SJCRH30 (cell line): ENCODE measurements around the gene LNX1. TPM values are rescaled to one million over a fixed set of nuclear protein-coding genes. Genes with fewer than 3 reads are reported as not detected.
"Not testable (repeated sequence)": the region's sequence is repeated elsewhere in the genome, so short reads cannot be mapped to it uniquely, and the experiment has no call there.

ENCODE experiments used
- DNase-seq, 2 experiments: peaks; one replicate each; pipeline ENCODE4 v3.0.0-alpha.2; 2015 to 2020
- H3K27ac ChIP-seq: fragments of 250-450 bp; sonication (Bioruptor Pico); 2 replicates; pipeline ENCODE4 v1.5.1; 2020; ENCODE audit warnings: mild to moderate bottlenecking, moderate library complexity
- H3K27me3 ChIP-seq: fragments of 250-450 bp; sonication (Bioruptor Pico); 2 replicates; pipeline ENCODE4 v1.5.1; 2020; ENCODE audit warnings: mild to moderate bottlenecking, moderate library complexity
- H3K36me3 ChIP-seq: fragments of 250-450 bp; sonication (Bioruptor Pico); 2 replicates; pipeline ENCODE4 v1.5.1; 2020; ENCODE audit warnings: mild to moderate bottlenecking, moderate library complexity
- H3K4me1 ChIP-seq: fragments of 250-450 bp; sonication (Bioruptor Pico); 2 replicates; pipeline ENCODE4 v1.5.1; 2020; ENCODE audit warnings: mild to moderate bottlenecking, moderate library complexity
- H3K4me3 ChIP-seq: fragments of 250-450 bp; sonication (Bioruptor Pico); 2 replicates; pipeline ENCODE4 v1.5.1; 2020; ENCODE audit warnings: mild to moderate bottlenecking, moderate library complexity
- H3K9me3 ChIP-seq: fragments of 250-450 bp; sonication (Bioruptor Pico); replicated peaks from 2 replicates; pipeline ENCODE4 v1.5.1; 2020; ENCODE audit warnings: mild to moderate bottlenecking, moderate library complexity
- total RNA-seq: library from RNA; depleted of rRNA; stranded (reverse); fragments of >200 nt; shearing (Covaris generic); gene quantifications from 2 replicates; pipeline ENCODE4 v1.2.3, GENCODE V29; 2014

The LNX1 gene
- total RNA-seq, 1 experiment from 2014 or later = 3.4 TPM

DNA sequence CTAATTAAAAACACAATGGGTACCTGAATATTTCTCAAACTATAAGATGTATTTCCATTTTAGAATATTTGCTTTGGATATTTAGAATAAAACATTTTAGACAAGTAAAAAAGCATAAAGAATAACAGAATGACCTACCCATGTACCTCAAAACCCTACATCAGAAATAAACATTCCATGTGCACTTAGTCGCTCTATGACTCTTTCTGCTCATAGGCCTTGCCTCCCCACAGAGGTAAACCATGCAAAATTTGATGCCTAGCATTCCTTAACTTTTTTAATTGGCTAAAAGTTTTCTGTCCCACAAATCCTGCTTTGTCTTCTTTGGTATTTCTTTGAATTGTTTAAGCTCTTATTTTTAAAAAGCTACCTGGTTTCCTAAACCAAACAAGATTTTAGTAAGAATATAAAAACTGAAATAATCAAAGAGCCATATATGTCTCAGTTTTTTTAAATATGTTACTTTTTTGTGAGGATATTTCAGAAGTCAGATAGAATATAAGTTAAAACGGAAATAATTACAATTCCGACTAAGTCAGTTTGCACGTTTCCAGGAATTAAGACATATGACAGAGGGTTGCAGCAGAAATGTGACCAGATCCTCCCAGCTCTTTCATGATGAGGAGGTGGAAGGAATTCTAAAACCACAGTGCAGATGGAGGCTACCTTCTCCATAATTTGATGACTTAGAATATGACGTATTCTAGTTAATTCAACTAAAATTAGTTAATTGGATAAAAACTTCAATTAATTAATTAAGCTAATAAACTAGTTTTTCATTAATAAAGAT is 111.4 kb downstream of the LNX1 start:
- H3K27me3 ChIP-seq = no peaks in the 10 kb centered on the region
- no peak overlapping the region for H3K4me3 ChIP-seq
- no peak overlapping the region; the same call in 1 of the 2 replicates for H3K27ac ChIP-seq
- H3K9me3 ChIP-seq = no peaks in the 10 kb centered on the region
- H3K36me3 ChIP-seq = no peaks in the 10 kb centered on the region
- no peaks in the 10 kb centered on the region for H3K4me1 ChIP-seq
- DNase-seq = no peak

DNA sequence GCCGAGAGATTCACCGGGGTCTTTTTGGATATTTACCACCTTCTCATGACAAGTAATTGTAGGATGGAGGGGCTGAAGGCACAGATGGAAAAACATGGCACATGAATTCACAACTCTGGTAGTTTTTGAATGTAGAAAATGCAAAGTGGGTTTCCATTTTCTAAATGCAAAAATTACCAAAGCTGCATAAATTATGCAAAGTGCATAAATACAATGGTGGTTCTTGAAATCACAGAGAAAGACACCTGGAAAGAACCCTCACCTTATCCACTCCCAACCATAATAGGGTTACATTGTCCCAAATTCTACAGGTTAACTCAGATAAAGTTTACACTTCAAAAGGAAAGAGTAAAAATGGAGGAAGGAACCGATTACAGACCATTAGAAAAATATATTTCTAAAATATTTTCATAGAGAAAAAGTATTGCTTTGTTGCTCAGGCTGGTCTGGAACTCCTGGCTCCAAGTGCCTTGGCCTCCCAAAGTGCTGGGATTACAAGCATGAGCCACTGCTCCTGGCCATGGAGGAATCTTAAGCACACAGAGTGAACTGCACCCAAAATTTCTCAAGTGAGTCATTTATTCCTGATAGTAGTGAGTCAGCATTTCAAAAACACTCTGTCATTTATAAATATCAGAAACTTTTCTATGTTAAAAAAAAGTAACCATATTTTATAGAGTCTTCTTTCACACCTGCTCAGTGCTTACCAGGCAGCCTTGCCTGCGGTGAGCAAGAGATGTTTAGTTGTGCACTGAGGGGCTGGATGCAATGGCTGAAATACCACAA is 112.4 kb downstream of the LNX1 start:
- no peaks in the 10 kb centered on the region for H3K4me1 ChIP-seq
- H3K36me3 ChIP-seq = no peaks in the 10 kb centered on the region
- no peak overlapping the region for H3K4me3 ChIP-seq
- H3K27ac ChIP-seq = no peak overlapping the region; the same call in 1 of the 2 replicates
- no peaks in the 10 kb centered on the region for H3K27me3 ChIP-seq
- H3K9me3 ChIP-seq = no peaks in the 10 kb centered on the region
- no peak for DNase-seq

DNA sequence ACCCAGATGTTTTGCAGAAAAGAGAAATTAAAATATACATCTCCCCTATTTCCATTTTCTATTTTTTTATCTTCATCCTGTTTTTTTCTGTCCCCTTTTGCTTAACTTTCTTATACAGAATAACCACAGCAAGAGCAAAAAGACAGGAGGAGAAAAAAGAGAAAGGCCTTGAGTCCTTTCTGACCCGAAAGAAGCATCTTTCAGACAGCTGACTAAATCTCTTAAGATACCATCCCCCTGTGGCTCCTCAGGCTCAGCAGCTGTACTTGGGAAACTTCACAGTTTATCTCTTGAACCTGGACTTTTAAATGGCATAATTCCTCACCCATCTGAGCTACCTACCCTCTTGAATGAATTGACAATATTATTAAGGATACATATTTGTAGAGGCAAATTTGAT is 113.7 kb downstream of the LNX1 start:
- Histone ChIP-seq H3K9me3 (no peaks in the 10 kb centered on the region), H3K4me1 (no peaks in the 10 kb centered on the region), H3K27ac (no peak overlapping the region), H3K36me3 (no peaks in the 10 kb centered on the region), H3K27me3 (no peaks in the 10 kb centered on the region), H3K4me3 (no peak overlapping the region)
- DNase-seq = no peak

DNA sequence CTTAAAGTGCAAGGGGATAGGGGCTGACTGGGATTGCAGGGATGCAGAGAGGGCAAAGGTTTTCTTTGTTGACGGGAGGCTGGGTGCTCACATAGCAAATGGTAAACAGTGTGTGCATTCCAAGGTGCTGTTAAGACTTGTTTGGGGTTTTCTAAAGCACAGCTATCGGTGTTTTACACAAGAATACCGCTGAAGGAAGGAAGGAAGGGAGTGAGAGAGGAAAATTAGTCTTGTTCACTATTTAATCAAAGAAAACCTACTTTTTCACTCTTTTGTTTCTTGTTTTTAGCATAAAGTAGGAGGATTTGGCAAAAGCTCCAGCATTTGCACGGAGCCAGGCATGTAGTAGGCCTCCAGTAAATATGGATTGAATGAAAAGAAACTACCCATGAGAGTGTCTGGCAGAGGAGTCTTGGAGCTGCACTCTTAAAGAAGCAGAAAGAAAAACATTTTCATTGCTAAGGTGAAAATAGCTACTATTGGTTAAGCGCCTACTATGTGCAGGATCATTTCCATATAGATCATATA is 114.2 kb downstream of the LNX1 start:
- Histone ChIP-seq H3K27ac (no peak overlapping the region), H3K36me3 (no peaks in the 10 kb centered on the region), H3K9me3 (no peaks in the 10 kb centered on the region), H3K4me3 (no peak overlapping the region), H3K27me3 (no peaks in the 10 kb centered on the region), H3K4me1 (no peaks in the 10 kb centered on the region)
- no peak for DNase-seq

DNA sequence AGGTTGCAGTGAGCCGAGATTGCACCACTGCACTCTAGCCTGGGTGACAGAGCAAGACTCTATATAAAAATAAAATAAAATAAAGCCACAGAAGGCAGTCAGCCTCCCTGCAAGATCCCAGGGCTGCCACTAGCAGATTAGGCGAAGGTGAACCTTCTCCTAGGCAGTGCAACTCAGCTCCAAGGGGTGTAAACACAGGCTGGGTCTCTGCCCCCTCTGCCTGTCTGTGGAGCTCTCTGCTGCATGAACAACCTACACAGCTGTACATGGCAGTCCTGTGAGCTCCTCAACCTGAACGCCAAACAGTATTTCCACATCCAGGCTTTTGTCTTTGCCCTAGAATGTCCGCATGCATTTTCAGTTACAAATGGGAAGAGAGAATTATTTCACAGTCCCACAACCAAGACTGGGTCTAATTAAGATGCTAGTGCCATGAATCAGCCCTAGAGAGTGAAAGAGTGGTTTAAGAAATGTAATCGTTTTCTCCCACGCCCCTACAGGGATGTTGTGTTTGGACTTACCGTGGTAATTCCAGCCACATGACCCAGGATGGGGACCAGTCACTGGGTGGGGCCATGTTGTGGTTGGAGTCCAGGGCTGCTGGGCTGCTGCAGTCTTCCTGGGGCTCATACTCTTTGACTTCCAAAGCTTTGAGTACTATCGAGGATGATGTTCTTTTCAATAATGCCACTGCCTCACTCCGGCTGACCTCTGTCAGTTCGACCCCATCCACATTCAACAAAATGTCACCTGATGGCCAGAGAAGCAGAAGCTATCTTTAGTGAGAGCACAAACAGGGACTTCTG is 114.9 kb downstream of the LNX1 start:
- Histone ChIP-seq H3K36me3 (no peaks in the 10 kb centered on the region), H3K27me3 (no peaks in the 10 kb centered on the region), H3K4me3 (no peak overlapping the region), H3K27ac (no peak overlapping the region), H3K9me3 (peaks cover 6% of the 10 kb centered on the region; the same call in 1 of the 2 replicates), H3K4me1 (no peaks in the 10 kb centered on the region)
- peak; percentile 25 to 28 for DNase-seq

DNA sequence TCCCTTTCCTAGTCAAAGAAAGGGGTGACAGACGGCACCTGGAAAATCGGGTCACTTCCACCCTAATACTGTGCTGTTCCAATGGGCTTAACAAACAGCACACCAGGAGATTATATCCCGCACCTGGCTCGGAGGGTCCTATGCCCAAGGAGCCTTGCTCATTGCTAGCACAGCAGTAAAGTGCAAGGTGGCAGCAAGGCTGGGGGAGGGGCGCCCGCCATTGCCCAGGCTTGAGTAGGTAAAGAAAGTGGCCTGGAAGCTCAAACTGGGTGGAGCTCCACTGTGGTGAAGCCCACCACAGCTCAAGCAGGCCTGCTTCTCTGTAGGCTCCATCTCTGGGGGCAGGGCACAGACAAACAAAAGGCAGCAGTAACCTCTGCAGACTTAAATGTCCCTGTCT is 124.7 kb downstream of the LNX1 start:
- not testable (repeated sequence) for H3K27me3 ChIP-seq, H3K27ac ChIP-seq, H3K4me3 ChIP-seq, H3K9me3 ChIP-seq, DNase-seq
- H3K4me1 ChIP-seq = peaks cover 18% of the 10 kb centered on the region
- peaks cover 13% of the 10 kb centered on the region for H3K36me3 ChIP-seq

DNA sequence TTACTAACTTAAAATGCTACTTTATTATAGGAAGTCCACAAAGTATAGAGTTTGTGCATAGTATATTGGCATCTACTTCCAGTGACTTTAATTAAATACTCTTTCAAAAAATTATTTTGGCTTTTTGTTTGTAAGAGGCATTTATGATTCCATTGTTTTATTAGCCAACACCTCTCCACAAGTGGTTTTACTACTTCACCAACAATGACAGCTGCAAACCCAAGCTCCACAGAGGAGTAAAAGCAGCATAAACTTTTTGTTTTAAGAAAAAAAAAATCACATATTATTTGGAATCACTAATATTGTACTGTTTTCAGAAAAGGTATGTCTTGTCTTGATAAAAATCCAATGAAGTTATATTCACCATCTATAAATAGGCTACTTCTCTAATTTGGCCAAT is 125.4 kb downstream of the LNX1 start:
- H3K27me3 ChIP-seq = no peaks in the 10 kb centered on the region
- peaks cover 20% of the 10 kb centered on the region for H3K36me3 ChIP-seq
- peak in 1 of 2 experiments; percentile 28 for DNase-seq
- H3K4me3 ChIP-seq = no peak overlapping the region
- no peak overlapping the region for H3K27ac ChIP-seq
- H3K4me1 ChIP-seq = peaks cover 18% of the 10 kb centered on the region
- H3K9me3 ChIP-seq = peaks cover 5% of the 10 kb centered on the region; the same call in 1 of the 2 replicates

DNA sequence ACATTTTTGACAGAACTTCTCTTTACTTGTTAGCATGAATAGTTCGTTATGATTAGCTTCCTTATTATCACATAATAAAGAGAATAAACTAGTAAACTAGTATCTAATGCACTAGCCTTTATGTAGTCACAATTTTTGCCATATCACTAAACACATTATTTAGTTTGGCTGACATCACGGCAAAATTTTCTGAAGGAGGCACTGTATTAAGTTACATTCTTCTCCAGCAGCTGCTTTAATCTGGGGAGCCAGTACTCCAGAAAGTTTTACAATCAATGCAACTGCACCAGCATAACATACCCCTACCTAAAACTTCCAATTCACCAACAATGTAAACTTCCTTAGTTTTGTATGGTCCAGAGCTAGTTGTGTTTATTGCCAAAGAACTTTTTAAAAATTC is 126.0 kb downstream of the LNX1 start:
- Histone ChIP-seq H3K4me1 (peaks cover 18% of the 10 kb centered on the region), H3K27ac (no peak overlapping the region), H3K4me3 (no peak overlapping the region), H3K9me3 (peaks cover 5% of the 10 kb centered on the region; the same call in 1 of the 2 replicates), H3K36me3 (peaks cover 25% of the 10 kb centered on the region), H3K27me3 (no peaks in the 10 kb centered on the region)
- DNase-seq = peak; percentile 35 to 75

DNA sequence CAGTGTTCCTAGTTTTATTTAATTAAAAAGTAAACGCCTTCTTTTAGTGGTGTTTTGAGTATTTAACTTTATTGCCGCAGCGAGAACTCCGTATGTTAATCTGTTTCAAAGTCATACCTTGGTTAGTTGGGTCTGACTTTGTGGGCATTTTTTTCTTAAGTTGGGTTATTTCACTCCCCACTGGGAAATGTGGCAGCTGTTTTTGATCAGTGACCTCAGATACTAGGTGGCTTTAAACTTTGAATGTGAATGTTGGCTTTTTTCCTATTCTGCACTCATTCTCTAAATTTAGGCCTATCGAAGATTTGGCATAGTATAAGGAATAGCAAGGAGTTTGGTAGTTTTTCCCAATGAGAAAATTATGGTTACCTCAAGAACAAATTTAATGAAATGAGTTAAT is 127.9 kb downstream of the LNX1 start:
- peak in 1 of 2 experiments; percentile 17 for DNase-seq
- H3K4me1 ChIP-seq = peaks cover 18% of the 10 kb centered on the region
- no peak overlapping the region for H3K4me3 ChIP-seq
- H3K27me3 ChIP-seq = no peaks in the 10 kb centered on the region
- peaks cover 42% of the 10 kb centered on the region for H3K36me3 ChIP-seq
- H3K27ac ChIP-seq = no peak overlapping the region
- H3K9me3 ChIP-seq = peaks cover 5% of the 10 kb centered on the region; the same call in 1 of the 2 replicates

DNA sequence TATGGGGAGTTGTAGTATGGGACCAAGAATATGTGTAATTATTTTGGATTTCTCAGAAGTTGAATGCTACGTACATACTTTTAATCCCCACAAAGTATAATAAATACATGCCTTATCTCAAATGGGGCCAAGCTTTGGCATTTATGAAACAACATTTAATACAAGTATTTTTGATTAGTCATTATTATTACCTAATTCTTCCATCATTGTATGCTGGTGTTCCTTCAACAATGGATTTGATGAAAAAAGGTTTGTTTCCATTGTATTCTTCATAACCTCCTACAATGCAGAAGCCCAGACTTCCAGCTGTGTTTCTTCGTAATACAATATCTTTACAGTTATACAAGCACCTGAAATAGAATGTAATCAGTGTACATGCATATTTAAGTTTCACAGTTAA is 130.0 kb downstream of the LNX1 start:
- Histone ChIP-seq H3K4me3 (no peak overlapping the region), H3K27me3 (no peaks in the 10 kb centered on the region), H3K36me3 (peaks cover 59% of the 10 kb centered on the region), H3K9me3 (peaks cover 5% of the 10 kb centered on the region; the same call in 1 of the 2 replicates), H3K4me1 (peaks cover 18% of the 10 kb centered on the region), H3K27ac (no peak overlapping the region)
- no peak for DNase-seq

DNA sequence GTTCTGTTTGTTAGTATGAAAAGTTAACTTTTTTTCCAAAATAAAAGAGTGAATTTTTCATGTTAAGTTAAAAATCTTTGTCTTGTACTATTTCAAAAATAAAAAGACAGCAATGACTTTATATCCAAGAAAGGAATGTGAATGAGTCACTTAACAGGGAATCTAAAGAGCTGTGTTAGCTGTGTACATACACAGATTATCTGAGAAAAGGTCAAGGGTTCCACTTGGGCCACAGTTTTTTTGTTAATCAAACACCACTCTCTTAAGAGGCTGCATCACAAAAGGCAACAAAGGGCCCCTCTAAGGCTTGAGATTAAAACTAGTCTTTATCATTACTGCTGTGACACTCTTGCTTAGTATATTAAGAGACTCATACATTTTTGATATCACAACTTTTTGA is 131.7 kb downstream of the LNX1 start:
- Histone ChIP-seq H3K4me3 (no peak overlapping the region), H3K36me3 (peaks cover 73% of the 10 kb centered on the region), H3K27me3 (no peaks in the 10 kb centered on the region), H3K4me1 (peaks cover 1% of the 10 kb centered on the region), H3K27ac (no peak overlapping the region), H3K9me3 (no peaks in the 10 kb centered on the region)
- no peak for DNase-seq

DNA sequence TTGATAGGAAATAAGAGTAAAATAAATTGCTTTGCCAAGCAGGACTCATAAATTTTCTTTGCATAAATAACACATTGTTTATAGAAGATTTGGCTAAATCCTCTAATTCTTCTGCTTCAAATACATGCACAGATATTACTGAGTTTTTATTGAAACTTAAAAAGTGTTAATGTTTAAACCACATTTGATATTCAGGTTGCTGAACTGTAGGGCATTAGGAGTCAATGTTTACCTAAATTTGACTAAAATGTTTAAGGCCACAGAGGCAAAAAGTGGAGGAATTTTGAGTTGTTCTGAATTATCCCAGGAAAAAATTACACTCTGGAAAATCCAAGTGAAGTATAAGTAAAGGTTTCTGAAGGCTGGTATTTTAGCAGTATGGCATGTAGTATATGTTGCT is 135.1 kb downstream of the LNX1 start:
- Histone ChIP-seq H3K4me3 (no peak overlapping the region), H3K27ac (no peak overlapping the region), H3K27me3 (no peaks in the 10 kb centered on the region), H3K9me3 (no peaks in the 10 kb centered on the region), H3K36me3 (peaks cover 86% of the 10 kb centered on the region), H3K4me1 (no peaks in the 10 kb centered on the region)
- DNase-seq = no peak

DNA sequence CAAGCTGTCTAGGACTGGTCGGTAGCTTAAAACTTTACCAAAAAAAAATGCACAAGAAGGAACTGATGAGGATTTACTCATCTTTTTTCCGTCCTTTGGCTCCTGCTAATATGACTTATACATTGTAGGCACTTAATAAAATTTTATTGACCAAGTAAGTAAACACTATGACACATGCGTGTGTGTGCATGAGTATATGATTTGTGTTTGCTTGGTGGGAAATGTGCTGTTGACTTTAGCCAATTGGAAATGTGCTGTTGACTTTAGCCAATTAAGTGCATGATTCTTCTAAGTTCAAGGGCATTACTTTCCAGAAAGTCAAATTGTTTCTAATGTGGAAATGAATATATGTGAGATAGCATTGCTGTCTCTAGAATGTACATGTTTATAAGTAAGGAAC is 135.5 kb downstream of the LNX1 start:
- no peaks in the 10 kb centered on the region for H3K4me1 ChIP-seq
- DNase-seq = no peak
- H3K36me3 ChIP-seq = peaks cover 82% of the 10 kb centered on the region
- no peak overlapping the region for H3K4me3 ChIP-seq
- H3K9me3 ChIP-seq = no peaks in the 10 kb centered on the region
- no peak overlapping the region for H3K27ac ChIP-seq
- no peaks in the 10 kb centered on the region for H3K27me3 ChIP-seq

DNA sequence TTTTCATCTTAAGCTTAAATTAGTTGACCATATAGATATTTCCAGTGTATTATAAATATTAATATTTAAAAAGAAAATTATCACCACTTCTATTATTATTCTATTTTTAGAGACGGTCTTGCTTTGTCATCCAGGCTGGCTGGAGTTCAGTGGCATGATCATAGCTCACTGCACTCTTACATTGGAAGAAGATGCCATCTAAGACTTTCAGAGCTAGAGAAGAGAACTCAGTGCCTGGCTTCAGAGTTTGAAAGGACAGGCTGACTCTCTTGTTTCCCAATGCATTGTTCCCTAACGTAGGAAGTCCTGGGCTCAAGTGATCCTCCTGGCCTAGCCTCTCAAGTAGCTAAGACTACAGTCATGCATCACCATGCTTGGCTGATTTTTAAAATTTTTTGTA is 137.9 kb downstream of the LNX1 start:
- no peak for DNase-seq
- Histone ChIP-seq H3K9me3 (no peaks in the 10 kb centered on the region), H3K27ac (no peak overlapping the region), H3K27me3 (no peaks in the 10 kb centered on the region), H3K4me3 (no peak overlapping the region), H3K4me1 (no peaks in the 10 kb centered on the region), H3K36me3 (peaks cover 61% of the 10 kb centered on the region)
